ENCODE results near the gene THBS2.
A peak's percentile ranks its signal among the peaks of the same experiment; 100 is the strongest.
"Not testable (repeated sequence)": the region's sequence is repeated elsewhere in the genome, so short reads cannot be mapped to it uniquely, and the experiment has no call there.

The THBS2 gene

GRCh38 chr6:169221264-169221663, 32.4 kb downstream of the THBS2 start:
- H3K4me3 ChIP-seq (ENCODE audit: low read length), result no peak overlapping the region
- TF ChIP-seq CTCF (IDR thresholded peaks at IDR 0.05; ENCODE audit: insufficient read depth, low read depth, low read length, missing control alignments), result no peak
- DNase-seq (ENCODE audit: low read depth), result no peak

GRCh38 chr6:169220068-169220964, 33.3 kb downstream of the THBS2 start:
- no peak for TF ChIP-seq CTCF (IDR thresholded peaks at IDR 0.05; ENCODE audit: insufficient read depth, low read depth, low read length, missing control alignments)
- no peak overlapping the region for H3K4me3 ChIP-seq (ENCODE audit: low read length)
- no peak for DNase-seq (ENCODE audit: low read depth)

- DNase-seq (ENCODE audit: low read depth), result no peak
- H3K4me3 ChIP-seq (ENCODE audit: low read length), result no peak overlapping the region
- no peak for TF ChIP-seq CTCF (IDR thresholded peaks at IDR 0.05; ENCODE audit: insufficient read depth, low read depth, low read length, missing control alignments)
These were observed 35.7 kb downstream of the THBS2 start for GRCh38 chr6:169217972-169218371.

GRCh38 chr6:169216830-169217229, 36.8 kb downstream of the THBS2 start:
- DNase-seq (ENCODE audit: low read depth), result no peak
- TF ChIP-seq CTCF (IDR thresholded peaks at IDR 0.05; ENCODE audit: insufficient read depth, low read depth, low read length, missing control alignments), result no peak
- no peak overlapping the region for H3K4me3 ChIP-seq (ENCODE audit: low read length)

GRCh38 chr6:169215201-169215681, 38.4 kb downstream of the THBS2 start:
- no peak overlapping the region for H3K4me3 ChIP-seq (ENCODE audit: low read length)

GRCh38 chr6:169214789-169215188, 38.9 kb downstream of the THBS2 start:
- H3K4me3 ChIP-seq (ENCODE audit: low read length), result not testable (repeated sequence)
- peak; percentile 91 for DNase-seq (ENCODE audit: low read depth)

More at GRCh38 chr6:169215201-169215681, 38.4 kb downstream of the THBS2 start:
- DNase-seq (ENCODE audit: low read depth), result no peak
- no peak for TF ChIP-seq CTCF (IDR thresholded peaks at IDR 0.05; ENCODE audit: insufficient read depth, low read depth, low read length, missing control alignments)

- H3K4me3 ChIP-seq (ENCODE audit: low read length), result no peak overlapping the region
- no peak for DNase-seq (ENCODE audit: low read depth)
- TF ChIP-seq CTCF (IDR thresholded peaks at IDR 0.05; ENCODE audit: insufficient read depth, low read depth, low read length, missing control alignments), result no peak
These were observed 39.7 kb downstream of the THBS2 start for GRCh38 chr6:169213814-169214520.
